Measurements from ENCODE around the gene MCRS1. TPM values are rescaled to one million over a fixed set of nuclear protein-coding genes. Genes with fewer than 3 reads are reported as not detected.

Gene MCRS1
- total RNA-seq, 2 donors from 2014 or later: 46.6 TPM

- no peak for ATAC-seq (ENCODE audit: insufficient number of reproducible peaks, low FRiP score, low read depth)
- Histone ChIP-seq H3K27me3 (replicated peaks; ENCODE audit: insufficient read depth) (no peaks in the 10 kb centered on the region), H3K4me3 (no peak overlapping the region), H3K4me1 (ENCODE audit: control insufficient read depth in 1 of 2, low read depth in 2 of 2) (peaks cover 0 to 3% of the 10 kb centered on the region in 2 donors), H3K9me3 (no peaks in the 10 kb centered on the region), H3K27ac (no peak overlapping the region), H3K36me3 (no peaks in the 10 kb centered on the region)
- peak; percentile 60 for TF ChIP-seq CTCF (IDR thresholded peaks at IDR 0.05)
- no peak for DNase-seq (ENCODE audit: low spot score)
Measured at GRCh38 chr12:49580572-49581535, 12.9 kb upstream of the MCRS1 start.

GRCh38 chr12:49578471-49579112 is 10.7 kb upstream of the MCRS1 start:
- ATAC-seq (ENCODE audit: insufficient number of reproducible peaks, low FRiP score, low read depth) (no peak), DNase-seq (ENCODE audit: low spot score) (no peak)
- no peak for TF ChIP-seq CTCF (IDR thresholded peaks at IDR 0.05)
- Histone ChIP-seq H3K9me3 (no peaks in the 10 kb centered on the region), H3K4me3 (no peak overlapping the region), H3K36me3 (no peaks in the 10 kb centered on the region), H3K27me3 (replicated peaks; ENCODE audit: insufficient read depth) (no peaks in the 10 kb centered on the region), H3K27ac (no peak overlapping the region), H3K4me1 (ENCODE audit: control insufficient read depth in 1 of 2, low read depth in 2 of 2) (peaks cover 0 to 3% of the 10 kb centered on the region in 2 donors)

GRCh38 chr12:49577589-49578315 is 9.8 kb upstream of the MCRS1 start:
- DNase-seq (ENCODE audit: low spot score) (no peak), ATAC-seq (ENCODE audit: insufficient number of reproducible peaks, low FRiP score, low read depth) (no peak)
- TF ChIP-seq CTCF (IDR thresholded peaks at IDR 0.05): no peak

GRCh38 chr12:49568442-49569162 is 660 bp upstream of the MCRS1 start:
- TF ChIP-seq CTCF (IDR thresholded peaks at IDR 0.05): no peak
- ATAC-seq (ENCODE audit: insufficient number of reproducible peaks, low FRiP score, low read depth): no peak
- no peaks in the 10 kb centered on the region for H3K27me3 ChIP-seq (replicated peaks; ENCODE audit: insufficient read depth)
- H3K9me3 ChIP-seq: no peaks in the 10 kb centered on the region
- DNase-seq (ENCODE audit: low spot score): no peak
- H3K36me3 ChIP-seq: peaks cover 11% of the 10 kb centered on the region
- peak overlapping the region; percentile 70 to 80 for H3K27ac ChIP-seq
- peaks cover 12 to 24% of the 10 kb centered on the region in 2 donors for H3K4me1 ChIP-seq (ENCODE audit: control insufficient read depth in 1 of 2, low read depth in 2 of 2)
- H3K4me3 ChIP-seq: peak overlapping the region; percentile 95

More at GRCh38 chr12:49577589-49578315, 9.8 kb upstream of the MCRS1 start:
- H3K4me1 ChIP-seq (ENCODE audit: control insufficient read depth in 1 of 2, low read depth in 2 of 2): peaks cover 0 to 1% of the 10 kb centered on the region in 2 donors
- H3K4me3 ChIP-seq: no peak overlapping the region
- no peaks in the 10 kb centered on the region for H3K36me3 ChIP-seq
- no peak overlapping the region for H3K27ac ChIP-seq
- no peaks in the 10 kb centered on the region for H3K27me3 ChIP-seq (replicated peaks; ENCODE audit: insufficient read depth)
- H3K9me3 ChIP-seq: no peaks in the 10 kb centered on the region
